Middle frontal gyrus (tissue), 1 donor: Measurements from ENCODE around the gene SPTBN5.

ENCODE experiments used
- DNase-seq: peaks from one replicate; pipeline ENCODE4 v3.0.0-alpha.2; 2015; ENCODE audit warnings: low spot score; ENCODE audit errors: extremely low spot score

The SPTBN5 gene

DNA sequence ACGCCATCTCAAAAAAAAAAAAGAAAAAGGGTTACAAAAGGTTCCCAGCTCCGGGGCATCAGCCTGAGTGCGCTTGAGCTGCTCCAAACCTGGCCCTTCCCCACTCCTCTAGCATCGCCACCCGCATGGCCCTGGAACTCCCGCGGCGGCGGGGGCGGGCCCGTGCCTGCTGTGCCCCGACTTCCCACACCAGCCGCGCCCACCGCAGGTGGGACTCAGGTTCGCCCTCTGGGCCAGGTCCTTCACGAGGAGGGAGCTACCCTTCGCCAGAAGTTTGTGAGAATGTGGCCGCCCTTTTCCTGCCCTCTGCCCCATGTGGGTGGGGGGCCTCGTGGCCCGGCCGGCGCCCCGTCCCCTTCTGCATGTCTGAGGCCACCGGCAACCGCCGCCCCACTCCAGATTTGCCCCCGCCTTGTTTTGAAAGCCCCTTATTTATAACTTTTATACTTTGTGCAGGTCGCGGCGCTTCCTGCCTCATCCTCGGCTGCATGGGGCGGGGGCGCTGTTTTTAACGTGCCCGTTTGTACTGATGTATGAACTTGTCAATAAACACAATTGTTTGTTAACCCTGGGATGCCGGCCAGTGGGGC lies 66.5 kb downstream of the SPTBN5 start:
- DNase-seq: no peak

DNA sequence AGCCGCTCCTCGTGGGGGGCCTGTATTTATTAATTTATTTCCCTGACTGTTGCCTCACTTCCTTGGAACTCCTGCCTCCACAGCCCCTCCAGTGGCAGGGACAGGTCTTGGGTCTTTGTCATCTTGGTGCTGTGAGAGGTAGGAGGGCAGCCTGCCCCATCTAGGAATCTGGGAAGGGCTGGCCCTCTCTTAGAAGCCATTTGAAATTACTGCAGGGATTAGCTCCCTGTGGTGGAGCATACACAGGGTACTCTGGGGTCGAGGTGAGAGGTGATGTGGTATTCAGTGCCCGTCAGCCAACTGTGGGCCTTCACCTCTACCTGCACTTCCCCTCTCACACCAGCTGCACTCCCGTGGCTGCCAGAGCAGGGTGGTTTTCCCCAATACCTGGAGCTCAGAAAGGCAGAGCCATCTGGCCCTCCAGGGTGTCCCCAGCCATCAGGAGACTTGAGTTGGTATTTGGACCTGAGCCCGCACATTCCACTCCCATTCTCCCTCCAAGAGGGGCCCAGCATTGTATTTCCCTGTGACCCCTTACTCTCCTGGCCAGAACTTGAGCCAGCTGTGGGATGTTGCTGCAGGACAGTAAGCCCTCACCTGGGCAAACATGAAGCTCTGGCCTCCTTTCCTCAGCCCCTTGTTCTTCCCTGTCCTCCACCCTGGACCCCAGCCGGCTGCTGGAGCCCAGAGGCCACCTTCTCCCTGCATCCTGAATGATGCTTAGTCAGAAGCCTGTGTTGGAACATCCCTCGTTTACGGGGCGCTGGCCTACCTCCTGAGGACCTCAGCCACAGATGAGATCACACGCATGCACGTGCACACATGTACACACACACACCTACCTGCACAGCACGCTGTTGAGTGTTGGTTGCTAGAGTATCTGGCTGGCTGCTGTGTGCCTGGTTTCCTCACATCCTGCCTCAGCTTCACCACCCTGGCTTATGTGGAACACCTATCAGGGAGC lies 68.0 kb downstream of the SPTBN5 start:
- no peak for DNase-seq

DNA sequence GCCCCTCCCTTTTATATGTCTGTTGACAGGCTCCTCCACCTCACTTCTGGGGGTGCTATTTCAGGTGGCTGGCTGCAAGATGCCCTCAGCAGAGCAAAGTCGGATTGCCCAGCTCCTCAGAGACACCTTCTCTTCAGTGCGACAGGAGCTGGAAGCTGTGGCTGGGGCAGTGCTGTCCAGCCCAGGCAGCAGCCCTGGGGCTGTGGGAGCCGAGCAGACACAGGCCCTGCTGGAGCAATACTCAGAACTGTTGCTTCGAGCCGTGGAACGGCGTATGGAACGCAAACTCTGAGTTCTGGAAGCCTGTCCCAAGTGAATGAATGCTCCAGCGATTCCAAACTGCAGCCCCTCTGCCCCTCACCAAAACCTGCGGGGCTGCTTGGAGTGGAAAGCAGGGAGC lies 68.7 kb downstream of the SPTBN5 start:
- DNase-seq: no peak

DNA sequence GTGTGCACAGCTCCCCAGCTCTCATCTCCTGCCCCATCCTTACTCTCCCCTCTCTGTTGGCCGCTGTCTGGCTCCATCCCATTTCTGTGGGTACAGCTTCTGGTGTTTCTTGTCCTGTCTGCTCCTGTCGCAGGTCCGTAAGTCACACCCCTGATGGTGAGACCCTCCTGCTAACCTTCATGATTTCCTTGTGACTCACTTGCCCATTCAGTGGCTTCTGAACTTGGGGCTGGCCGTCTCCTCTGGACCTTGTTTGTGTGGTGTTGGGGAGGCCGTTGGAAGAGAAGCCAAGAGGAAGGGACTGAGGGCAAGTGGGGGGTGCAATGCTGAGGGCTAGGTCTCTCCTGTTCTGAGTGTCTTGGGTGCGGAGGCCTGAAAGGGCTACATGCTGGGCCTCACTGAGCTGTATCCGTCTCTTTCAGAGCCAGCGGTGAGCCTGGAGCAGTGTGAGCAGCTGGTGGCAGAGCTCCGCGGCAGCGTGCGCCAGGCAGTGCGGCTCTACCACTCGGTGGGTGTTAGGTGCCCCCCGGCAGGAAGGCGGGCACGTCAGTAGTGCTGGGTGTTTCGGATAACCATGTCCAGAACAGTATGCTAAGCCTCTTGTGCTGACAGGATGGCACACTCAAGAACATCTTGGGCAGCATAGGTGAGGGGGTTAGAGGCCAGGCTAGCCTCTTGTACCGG lies 69.6 kb downstream of the SPTBN5 start:
- no peak for DNase-seq

DNA sequence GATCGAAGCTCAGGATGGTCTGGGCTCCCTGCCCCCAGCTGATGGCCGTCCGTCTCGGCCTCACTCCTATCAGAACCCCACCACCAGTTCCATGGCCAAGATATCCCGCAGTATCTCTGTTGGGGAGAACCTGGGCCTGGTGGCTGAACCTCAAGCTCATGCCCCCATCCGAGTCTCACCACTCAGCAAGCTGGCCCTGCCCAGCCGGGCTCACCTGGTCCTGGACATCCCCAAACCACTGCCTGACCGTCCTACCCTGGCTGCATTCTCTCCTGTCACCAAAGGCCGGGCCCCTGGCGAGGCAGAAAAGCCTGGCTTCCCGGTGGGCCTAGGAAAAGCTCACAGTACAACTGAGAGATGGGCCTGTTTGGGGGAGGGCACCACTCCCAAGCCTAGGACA lies 70.4 kb downstream of the SPTBN5 start:
- DNase-seq: no peak

DNA sequence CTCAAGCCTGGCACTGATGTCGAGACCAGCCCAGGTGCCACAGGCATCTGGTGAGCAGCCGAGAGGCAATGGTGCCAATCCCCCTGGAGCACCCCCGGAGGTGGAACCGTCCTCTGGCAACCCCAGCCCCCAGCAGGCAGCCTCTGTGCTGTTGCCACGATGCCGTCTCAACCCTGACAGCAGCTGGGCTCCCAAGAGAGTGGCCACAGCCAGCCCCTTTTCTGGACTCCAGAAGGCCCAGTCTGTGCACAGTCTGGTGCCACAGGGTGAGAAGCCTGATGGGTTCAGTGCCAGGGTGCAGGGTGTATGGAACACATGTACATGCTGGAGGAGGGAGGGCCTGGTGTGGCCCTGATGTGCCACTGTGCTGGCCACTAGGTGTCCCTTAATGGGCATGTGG lies 70.9 kb downstream of the SPTBN5 start:
- DNase-seq: no peak

DNA sequence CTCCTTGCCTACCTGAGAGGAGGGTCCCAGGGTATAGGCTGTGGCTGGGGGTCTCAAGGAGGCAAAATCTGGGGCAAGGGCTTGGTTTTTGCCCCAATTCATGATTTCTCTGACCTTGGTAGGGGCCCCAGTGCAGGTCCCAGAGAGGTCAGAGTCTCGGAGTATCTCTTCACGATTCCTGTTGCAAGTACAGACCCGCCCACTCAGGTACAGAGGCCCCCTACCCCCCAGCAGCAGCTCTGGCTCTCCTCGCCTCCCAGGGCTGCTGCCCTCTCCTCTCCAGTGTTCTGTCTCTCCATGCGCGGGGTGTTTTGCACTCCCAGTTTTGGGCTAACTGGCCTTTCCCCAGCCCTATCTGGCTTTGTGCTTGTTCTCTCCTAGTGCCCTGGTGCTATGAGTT lies 71.4 kb downstream of the SPTBN5 start:
- no peak for DNase-seq

DNA sequence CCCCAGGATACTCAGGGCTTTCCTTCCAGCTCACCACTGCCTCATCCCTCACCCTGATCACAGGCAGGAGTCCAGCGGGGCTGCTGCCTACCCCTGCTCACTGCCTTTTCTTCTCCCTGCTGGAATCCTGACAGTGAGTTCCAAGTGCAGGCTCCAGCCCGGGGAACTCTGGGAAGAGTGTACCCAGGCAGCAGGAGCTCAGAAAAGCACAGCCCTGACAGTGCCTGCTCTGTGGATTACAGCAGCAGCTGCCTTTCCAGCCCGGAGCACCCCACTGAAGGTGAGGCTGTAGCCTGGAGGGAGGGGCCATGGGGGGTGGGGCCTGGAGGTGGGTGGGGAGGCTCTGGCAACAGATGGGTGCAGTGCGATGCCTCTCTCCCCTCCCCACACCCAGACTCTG lies 72.0 kb downstream of the SPTBN5 start:
- no peak for DNase-seq

DNA sequence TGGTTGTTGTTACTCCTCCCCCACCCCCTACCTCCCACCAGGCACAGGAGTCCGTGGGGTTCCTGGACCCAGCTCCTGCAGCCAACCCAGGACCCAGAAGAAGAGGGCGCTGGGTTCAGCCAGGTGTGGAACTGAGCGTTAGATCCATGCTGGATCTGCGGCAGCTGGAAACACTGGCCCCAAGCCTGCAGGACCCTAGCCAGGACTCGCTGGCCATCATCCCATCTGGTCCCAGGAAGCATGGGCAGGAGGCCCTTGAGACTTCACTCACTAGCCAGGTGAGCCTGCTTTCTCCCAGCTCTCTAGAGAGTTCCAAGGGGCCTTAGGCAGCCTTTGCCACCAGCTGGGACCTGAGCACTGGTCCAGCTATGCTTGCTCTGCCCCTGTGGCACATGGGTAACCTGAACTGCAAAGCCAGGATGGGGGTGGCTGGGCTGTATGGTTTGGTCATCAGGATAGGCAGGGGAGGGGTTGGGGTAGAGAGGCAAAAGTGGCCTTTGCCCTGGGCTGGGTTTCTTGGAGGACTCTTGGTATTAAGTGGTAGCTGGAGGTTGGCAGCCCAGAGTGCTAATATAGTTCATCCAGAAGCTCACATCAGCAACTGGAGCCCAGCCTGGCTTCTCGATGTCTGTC lies 72.9 kb downstream of the SPTBN5 start:
- no peak for DNase-seq

DNA sequence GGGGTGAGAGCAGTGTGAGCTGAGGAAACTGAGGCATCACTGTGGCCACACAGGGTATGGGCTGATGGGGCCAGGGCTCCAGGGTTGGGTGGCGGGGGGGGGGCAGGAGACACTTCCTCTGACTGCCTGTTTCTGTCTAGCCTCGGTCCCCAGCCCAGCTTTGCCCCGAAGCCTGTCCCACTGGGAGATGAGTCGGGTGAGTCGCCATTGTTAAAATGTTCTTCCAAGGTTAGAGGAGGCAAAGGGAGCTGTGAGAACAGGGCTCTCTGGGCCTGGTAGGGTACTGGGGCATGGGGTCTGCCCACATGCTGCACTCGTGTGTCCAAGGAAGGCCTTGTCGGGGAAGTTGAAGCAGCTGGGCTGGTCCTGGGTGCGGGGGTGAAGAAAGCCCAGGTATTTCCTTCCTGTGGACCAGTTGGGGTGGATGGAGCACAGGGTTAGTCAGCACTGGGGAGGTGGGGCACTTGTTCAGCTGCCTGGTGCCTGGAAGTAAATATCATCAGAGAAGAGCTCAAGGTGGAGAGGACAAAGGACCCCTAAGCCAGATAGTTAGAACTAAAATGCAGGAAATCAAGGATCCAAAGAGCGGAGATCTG lies 74.3 kb downstream of the SPTBN5 start:
- DNase-seq: no peak

DNA sequence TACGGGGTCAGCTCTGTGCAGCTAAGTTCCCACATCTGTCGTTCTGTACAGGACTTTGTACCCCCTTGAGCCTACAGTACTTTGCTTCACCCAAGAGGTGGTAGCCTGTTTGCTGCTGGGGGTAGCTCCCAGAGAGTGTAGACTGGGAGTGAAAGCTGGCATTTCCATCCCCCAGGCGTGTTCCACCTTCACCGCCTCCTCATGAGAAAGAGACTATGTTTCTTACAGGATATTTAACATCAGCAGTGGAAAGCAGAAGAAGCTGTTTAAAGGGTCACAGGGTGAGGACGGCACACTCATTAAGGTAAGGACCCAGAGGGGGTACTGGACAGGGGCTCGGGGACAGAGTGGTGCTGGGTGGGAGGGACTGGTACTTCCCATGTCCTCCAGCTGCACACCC lies 76.1 kb downstream of the SPTBN5 start:
- no peak for DNase-seq

DNA sequence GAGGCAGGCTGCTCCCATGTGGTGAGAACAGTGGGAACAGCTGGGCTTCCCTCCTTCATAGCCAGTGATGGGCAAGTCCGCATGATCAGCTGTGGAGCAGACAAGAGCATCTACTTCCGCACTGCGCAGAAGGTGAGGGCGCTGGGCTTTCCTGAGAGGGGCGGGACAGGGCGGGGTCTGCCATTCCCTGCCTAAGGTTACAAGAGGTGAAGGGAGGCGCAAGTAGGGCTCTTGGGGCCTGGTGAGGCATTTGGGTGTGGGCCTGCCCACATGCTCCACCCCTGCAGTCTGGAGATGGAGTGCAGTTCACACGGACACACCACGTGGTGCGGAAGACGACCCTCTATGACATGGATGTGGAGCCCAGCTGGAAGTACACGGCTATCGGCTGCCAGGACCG lies 76.5 kb downstream of the SPTBN5 start:
- no peak for DNase-seq

DNA sequence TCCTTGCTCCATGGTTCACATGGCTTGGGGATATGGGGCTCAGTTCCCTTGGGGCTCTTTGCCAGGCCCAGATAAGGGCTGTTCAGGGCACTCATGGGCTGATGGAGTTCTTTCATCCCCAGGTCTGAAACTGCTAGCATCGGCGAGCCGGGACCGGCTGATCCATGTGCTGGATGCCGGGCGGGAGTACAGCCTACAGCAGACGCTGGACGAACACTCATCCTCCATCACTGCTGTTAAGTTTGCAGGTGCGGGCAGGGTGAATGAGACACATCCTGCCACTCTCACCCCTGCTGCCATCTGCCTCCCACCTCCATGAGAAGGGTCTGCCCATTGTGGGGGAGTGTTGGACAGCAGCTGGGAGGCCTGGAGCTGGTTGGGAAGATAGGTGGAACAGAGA lies 77.1 kb downstream of the SPTBN5 start:
- DNase-seq: no peak

DNA sequence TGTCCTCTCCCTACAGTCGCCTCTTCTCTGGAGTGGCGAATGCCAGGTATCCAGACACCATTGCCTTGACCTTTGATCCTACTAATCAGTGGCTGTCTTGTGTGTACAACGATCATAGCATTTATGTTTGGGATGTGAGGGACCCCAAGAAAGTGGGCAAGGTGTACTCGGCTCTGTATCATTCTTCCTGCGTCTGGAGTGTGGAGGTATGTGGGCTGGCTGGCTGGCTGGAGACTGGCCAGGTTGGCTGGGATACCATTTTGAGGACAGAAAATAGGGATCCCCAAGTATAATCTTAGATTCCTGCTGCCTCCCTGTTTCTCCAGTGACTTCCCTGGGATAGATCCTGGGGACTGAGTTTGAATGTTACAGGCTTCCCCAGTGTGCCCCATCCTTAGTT lies 79.3 kb downstream of the SPTBN5 start:
- DNase-seq: no peak

DNA sequence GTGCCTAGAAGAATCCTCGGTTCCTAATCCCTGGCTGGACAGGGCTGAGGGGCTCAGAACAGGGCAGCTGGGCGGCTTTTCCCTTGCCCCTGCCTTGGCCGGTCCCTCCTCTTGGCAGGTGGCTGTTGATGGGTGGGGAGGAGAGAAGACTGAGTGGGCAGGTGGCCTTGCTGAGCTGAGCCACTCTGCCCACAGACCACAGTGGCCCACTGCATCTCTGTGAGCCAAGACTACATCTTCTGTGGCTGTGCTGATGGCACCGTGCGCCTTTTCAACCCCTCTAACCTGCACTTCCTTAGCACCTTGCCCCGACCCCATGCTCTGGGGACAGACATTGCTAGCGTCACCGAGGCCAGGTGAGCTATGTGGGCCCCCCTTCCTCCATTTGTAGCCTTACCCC lies 80.4 kb downstream of the SPTBN5 start:
- no peak for DNase-seq

DNA sequence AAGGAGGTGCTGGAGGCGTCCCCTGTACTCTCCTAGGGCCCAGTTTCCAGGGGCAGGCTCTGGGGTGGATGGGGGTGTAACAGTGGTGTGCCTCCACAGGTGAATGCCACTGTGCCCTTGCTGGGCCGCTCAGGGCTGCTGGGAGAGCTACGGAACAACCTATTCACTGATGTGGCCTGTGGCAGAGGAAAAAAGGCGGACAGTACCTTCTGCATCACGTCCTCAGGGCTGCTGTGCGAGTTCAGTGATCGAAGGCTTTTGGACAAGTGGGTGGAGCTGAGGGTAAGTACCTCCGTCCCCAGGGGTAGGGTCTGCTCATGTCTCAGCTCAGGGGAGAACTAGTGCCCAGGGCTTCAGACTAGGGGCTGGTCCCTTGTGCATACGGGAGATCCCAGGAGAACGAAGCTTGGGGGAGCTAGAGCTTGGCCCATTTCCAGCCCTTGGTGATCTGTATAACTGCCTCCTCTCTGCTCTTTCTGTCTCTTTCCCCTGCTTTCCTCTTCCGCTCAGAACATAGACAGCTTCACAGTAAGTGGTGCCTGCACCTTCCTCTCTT lies 81.0 kb downstream of the SPTBN5 start:
- DNase-seq: no peak

DNA sequence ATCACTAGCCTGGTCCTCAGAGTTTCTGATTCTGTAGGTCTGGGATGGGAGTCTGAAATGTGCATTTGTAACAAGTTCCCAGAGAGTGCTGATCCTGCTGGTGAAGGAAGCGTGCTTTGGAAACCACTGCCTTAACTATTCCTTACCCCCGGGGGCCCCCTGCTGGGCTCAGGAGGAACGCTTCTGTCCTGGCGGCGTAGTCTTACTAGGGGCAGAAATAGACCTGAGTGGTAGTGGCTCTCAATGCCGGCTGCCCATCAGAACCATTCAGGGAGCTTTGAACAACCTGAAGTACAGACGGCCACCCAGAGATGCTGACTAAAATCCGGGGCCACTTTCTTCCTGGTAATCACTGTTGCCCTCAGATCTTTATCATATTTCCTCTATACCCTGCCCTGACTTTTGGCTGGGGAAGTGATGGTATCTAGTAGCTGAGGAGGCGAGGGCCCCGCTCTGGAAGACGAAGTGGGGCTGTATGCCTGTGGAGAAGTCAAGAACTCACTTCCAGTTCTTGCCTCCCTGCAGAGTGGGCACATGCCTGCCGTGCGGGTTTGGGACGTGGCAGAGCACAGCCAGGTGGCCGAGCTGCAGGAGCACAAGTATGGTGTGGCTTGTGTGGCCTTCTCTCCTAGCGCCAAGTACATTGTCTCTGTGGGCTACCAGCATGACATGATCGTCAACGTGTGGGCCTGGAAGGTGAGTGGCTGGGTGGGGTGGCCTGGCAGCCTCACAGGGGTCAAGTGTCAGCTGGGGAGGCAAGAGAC lies 82.2 kb downstream of the SPTBN5 start:
- DNase-seq: peak; percentile 80

DNA sequence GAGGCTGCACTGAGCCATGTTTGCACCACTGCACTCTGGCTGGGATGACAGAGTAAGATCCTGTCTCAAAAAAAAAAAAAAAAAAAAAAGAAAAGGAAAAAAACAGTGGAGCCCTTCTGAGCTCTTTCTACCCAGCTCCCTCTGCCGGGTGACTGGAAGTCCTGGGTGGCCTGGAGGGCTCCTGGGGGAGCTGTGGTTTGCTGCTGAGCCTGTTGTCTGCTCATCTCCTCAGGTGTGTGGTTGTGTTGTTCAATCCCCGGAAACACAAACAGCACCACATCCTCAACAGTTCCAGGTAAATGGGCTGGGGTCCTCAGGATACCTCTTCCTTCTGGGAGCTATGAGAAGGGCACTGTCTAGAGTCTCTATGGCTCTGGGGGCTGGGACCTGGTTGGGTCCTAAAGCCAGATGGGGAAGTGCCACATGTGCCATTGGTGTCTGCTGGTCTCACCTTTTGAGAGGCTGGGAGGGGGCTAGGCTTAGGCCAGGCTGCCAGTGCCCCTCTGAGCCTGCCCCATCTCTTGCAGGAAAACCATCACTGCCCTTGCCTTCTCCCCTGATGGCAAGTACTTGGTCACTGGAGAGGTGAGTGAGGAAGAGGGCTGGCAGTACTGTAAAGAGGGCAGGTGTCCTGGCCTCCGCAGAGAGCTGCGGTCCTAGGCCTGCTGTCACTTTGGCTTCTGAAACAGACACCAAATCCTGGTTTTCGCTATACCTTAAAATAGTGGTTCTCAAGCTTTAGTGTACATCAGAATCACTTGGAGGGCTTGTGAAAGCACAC lies 83.0 kb downstream of the SPTBN5 start:
- no peak for DNase-seq

DNA sequence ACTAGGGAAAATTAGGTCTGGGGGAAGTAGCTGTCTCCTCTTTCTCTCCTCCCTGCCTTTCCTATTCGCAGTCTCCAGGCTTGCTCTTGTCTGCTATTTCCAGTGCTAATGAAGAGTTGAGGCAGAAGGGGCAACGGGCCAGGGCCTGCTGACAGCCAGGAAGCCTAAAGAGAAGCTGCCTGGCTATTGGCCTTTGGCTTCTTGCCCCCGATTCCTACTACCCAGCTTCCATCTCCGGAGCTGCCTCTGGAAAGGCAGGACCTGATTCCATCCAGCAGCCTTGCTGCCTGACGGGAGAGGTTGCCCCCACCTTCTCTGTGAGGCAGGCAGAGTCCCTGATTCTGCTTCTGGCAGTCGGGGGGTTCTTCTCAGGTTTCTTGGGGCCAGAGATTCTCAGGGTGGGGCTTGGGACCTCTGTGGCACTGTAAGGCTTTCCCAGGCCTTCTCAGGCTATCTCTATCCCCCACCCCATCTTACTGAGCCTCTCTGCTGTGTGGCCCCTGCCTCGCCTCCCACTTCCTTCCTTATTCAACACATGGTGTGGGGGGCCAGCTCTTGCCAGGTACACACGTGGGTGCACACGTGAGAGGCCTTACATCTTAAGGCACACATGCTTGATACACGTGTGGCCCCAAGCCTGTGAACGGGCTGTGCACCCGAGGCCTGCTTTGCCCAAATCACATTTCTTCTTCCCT lies 84.2 kb downstream of the SPTBN5 start:
- no peak for DNase-seq
